ENCODE data around the gene CRY2.

Gene CRY2

DNA sequence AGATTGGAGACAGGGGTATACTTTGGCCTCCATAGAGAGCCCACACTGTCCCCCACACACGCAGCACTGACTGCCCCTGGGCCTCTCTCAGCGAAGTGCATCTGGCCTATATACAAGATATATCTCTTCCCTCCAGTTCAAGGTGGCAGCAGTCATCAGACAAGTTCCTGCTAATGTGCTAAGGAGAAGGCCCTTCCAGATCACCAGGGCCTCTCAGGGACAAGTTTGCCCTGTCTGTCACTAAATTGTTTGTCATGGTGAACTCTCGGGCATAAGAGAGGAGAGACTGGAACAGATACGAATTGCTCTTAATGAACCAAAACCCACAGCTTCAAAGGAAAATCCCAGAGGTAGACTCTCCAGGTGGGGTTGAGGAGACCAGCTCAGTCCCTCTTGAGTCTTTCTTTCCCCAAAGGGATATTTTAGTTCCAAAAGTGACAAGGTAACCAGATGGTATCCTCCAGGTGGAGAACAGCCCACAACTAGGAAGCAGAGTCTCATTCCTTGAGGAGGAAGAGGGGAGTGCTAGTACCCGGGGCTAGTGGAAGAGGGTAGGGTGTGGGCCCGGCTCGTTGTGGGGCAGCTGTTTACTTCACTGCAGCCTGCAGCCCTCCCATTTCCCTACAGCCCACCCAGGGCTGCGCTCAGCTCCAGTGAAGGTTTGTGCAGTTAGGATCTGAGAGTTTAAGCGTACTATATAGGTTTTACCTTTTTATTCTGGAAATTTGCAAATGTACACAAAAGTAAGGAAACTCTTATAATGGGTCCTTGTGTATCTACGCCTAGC lies 44.6 kb upstream of the CRY2 start:
- Histone ChIP-seq H3K27me3 (ENCODE audit: insufficient read depth, low read depth, severe bottlenecking) (no peaks in the 10 kb centered on the region), H3K4me3 (ENCODE audit: low read depth, low read length) (no peak overlapping the region), H3K9me3 (ENCODE audit: severe bottlenecking) (no peaks in the 10 kb centered on the region), H3K36me3 (no peaks in the 10 kb centered on the region), H3K27ac (no peak overlapping the region)
- no peak for DNase-seq
- TF ChIP-seq, protein P1, sequence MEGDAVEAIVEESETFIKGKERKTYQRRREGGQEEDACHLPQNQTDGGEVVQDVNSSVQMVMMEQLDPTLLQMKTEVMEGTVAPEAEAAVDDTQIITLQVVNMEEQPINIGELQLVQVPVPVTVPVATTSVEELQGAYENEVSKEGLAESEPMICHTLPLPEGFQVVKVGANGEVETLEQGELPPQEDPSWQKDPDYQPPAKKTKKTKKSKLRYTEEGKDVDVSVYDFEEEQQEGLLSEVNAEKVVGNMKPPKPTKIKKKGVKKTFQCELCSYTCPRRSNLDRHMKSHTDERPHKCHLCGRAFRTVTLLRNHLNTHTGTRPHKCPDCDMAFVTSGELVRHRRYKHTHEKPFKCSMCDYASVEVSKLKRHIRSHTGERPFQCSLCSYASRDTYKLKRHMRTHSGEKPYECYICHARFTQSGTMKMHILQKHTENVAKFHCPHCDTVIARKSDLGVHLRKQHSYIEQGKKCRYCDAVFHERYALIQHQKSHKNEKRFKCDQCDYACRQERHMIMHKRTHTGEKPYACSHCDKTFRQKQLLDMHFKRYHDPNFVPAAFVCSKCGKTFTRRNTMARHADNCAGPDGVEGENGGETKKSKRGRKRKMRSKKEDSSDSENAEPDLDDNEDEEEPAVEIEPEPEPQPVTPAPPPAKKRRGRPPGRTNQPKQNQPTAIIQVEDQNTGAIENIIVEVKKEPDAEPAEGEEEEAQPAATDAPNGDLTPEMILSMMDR (IDR thresholded peaks at IDR 0.05; ENCODE audit: low read depth, low read length): no peak

DNA sequence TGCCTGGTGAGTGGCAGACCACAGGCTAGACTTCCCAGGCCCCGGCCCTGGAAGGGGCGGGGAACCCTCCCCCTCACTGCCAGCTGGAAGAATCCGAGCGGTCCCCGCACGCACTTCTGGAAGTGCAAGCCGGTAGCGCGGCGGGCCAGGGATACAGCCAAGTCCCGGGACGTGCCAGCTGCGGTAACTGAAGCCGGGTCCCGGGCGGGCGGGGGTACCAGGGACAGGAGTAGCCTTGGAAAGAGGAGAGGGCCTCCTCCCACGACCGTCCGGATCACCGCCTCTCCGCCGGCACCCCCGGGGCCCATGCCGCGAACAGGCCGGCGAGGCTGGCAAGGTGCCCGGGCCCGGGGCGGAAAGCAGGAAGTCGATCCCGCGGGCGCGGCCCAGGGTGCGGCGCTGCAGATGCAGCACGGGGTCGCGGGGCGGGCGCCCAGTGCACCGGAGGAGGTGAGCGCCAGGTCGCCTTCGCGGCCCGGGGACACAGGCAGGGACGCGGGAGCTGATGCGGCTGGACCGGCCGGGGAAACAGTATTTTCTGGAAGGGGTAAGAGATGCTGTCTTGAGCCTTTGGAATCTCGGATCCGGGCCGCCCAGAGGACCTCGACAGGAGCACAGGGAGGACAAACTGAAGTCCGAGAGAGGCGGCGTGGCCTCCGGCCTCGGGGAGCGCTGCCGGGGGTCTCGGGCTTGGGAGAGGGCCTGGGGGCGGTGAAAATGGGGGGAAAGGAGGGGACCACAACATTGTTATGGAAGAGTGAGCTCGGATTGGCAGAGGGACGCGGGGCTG lies 43.1 kb upstream of the CRY2 start:
- H3K27ac ChIP-seq: no peak overlapping the region
- H3K36me3 ChIP-seq: no peaks in the 10 kb centered on the region
- H3K27me3 ChIP-seq (ENCODE audit: insufficient read depth, low read depth, severe bottlenecking): no peaks in the 10 kb centered on the region
- TF ChIP-seq, protein P1 (IDR thresholded peaks at IDR 0.05; ENCODE audit: low read depth, low read length): no peak
- no peaks in the 10 kb centered on the region for H3K9me3 ChIP-seq (ENCODE audit: severe bottlenecking)
- DNase-seq: peak; percentile 53
- peak overlapping the region; percentile 79 for H3K4me3 ChIP-seq (ENCODE audit: low read depth, low read length)

DNA sequence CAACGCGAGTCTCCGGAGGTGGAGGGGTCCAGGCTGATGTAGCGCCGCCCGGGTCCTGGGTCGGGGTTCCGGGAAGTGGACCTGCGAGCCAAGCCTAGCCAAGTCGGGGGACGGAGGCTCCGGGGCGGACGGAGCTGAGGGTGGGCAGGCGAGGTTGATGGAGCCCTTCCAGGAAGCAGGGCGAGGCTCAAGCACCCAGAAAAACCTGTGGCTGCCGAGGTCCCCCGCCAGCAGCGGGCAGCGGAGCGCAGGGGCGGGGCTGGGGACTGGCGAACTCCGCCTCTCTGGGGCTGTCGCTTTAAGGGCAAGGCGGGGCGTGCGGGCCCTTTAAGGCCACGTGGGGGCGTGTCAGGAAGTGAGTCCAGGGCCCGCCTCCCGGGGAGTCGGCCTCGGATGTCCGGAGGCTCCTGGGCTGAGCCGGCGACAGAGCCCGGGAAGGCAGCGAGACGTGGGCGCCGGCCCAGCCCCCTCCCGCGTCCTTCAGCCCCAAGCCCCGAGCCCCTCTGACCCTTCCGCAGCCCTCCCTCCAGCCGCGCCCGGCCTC lies 42.4 kb upstream of the CRY2 start, which contains the start of gene SLC35C1:
SLC35C1 (plus strand) TSS at position 389 of the 544 bp plus-strand sequence. CDS start 653 bp downstream, outside the sequence.
- Histone ChIP-seq H3K4me3 (ENCODE audit: low read depth, low read length) (peak within 1 kb of the TSS; percentile 79), H3K9me3 (ENCODE audit: severe bottlenecking) (no peaks in the 10 kb centered on the region), H3K27ac (no peak within 1 kb of the TSS), H3K27me3 (ENCODE audit: insufficient read depth, low read depth, severe bottlenecking) (no peaks in the 10 kb centered on the region), H3K36me3 (no peaks in the 10 kb centered on the region)
- TF ChIP-seq, protein P1 (IDR thresholded peaks at IDR 0.05; ENCODE audit: low read depth, low read length): no peak
- DNase-seq: peak; percentile 96

DNA sequence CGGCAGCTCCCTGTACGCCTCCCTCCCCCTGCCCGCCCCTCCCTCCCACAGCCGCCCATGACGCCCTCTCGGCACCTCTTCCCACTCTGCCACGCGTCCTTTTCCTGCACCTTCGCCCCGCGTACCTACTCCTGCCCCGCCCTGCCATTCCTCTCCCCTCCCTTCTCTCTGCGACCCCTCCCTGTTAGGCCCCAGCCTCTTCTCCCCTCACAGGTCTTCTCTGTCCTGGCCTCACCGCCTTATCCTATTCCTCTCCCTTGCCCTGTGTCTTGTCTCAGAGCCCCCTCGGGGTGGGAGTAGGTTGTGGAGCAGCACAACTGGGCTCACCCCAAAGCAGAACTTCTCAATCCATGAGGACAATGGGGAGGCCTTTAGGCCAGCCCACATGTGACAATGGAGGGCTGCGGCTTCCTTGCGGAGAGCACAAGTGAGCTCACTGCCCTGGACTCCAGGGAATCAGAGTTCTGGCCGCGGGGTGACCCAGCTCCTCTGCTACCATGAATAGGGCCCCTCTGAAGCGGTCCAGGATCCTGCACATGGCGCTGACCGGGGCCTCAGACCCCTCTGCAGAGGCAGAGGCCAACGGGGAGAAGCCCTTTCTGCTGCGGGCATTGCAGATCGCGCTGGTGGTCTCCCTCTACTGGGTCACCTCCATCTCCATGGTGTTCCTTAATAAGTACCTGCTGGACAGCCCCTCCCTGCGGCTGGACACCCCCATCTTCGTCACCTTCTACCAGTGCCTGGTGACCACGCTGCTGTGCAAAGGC lies 41.8 kb upstream of the CRY2 start:
- DNase-seq: peak; percentile 54
- H3K27me3 ChIP-seq (ENCODE audit: insufficient read depth, low read depth, severe bottlenecking): no peaks in the 10 kb centered on the region
- H3K9me3 ChIP-seq (ENCODE audit: severe bottlenecking): no peaks in the 10 kb centered on the region
- H3K36me3 ChIP-seq: no peaks in the 10 kb centered on the region
- H3K4me3 ChIP-seq (ENCODE audit: low read depth, low read length): peak overlapping the region; percentile 79
- TF ChIP-seq, protein P1 (IDR thresholded peaks at IDR 0.05; ENCODE audit: low read depth, low read length): no peak
- H3K27ac ChIP-seq: no peak overlapping the region

DNA sequence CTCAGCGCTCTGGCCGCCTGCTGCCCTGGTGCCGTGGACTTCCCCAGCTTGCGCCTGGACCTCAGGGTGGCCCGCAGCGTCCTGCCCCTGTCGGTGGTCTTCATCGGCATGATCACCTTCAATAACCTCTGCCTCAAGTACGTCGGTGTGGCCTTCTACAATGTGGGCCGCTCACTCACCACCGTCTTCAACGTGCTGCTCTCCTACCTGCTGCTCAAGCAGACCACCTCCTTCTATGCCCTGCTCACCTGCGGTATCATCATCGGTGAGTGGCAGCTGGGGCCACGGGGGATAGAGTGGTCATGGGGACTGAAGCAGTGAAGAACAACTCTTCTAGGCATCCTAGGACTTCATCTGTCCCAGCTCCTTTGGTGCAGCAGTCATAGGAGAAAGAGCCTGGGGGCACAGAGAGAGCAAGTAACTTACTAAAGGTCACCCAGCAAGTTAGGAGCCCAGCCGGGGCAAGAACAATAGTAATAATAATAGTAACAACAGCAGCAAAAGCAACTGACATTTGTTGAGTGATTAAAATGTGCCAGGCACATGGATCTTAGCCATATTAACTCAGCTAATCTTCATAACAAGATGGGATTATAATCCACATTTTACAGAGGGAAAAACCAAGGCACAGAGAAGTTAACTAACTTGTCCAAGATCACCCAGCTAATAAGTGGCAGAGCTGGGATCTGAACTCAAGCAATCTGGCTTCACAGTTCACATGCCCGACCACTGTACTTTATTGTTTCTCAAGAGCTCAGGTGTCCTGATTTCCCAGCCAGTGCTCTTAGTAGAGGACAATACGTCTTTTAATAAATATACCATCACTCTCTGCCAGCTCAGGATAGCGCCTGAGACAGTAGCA lies 41.0 kb upstream of the CRY2 start:
- no peak overlapping the region for H3K27ac ChIP-seq
- no peaks in the 10 kb centered on the region for H3K27me3 ChIP-seq (ENCODE audit: insufficient read depth, low read depth, severe bottlenecking)
- H3K36me3 ChIP-seq: peaks cover 6% of the 10 kb centered on the region
- H3K9me3 ChIP-seq (ENCODE audit: severe bottlenecking): no peaks in the 10 kb centered on the region
- TF ChIP-seq, protein P1 (IDR thresholded peaks at IDR 0.05; ENCODE audit: low read depth, low read length): no peak
- H3K4me3 ChIP-seq (ENCODE audit: low read depth, low read length): no peak overlapping the region
- no peak for DNase-seq

Data from WERI-Rb-1 (cell line).